Pons (tissue), 1 donor: ENCODE measurements around the gene PPM1F.

Experiments used
- DNase-seq: peaks from one replicate; pipeline ENCODE4 v3.0.0-alpha.2; 2016; ENCODE audit warnings: low spot score

The PPM1F gene

GRCh38 chr22:21952586-21953571, at the start of gene PPM1F:
Gene PPM1F, minus strand, starts transcription at chr22:21952848. Its CDS starts 6,800 bp downstream, at chr22:21946048.
- DNase-seq: peak; percentile 55

- no peak for DNase-seq
These were observed 49.2 kb upstream of the PPM1F start for GRCh38 chr22:22001664-22002525.

GRCh38 chr22:21998595-21999247, 46.1 kb upstream of the PPM1F start:
- DNase-seq: no peak

- no peak for DNase-seq
These were observed 43.6 kb upstream of the PPM1F start for GRCh38 chr22:21996175-21996720.

GRCh38 chr22:21995660-21996059, 43.0 kb upstream of the PPM1F start:
- DNase-seq: no peak

- DNase-seq: no peak
These were observed 42.3 kb upstream of the PPM1F start for GRCh38 chr22:21994881-21995444.

GRCh38 chr22:21992593-21993237, 40.1 kb upstream of the PPM1F start:
- DNase-seq: no peak

GRCh38 chr22:21991774-21992173, 39.1 kb upstream of the PPM1F start:
- DNase-seq: no peak

- DNase-seq: no peak
These were observed 38.6 kb upstream of the PPM1F start for GRCh38 chr22:21991304-21991596.

- DNase-seq: no peak
These were observed 38.0 kb upstream of the PPM1F start for GRCh38 chr22:21990445-21991303.

GRCh38 chr22:21989049-21989448, 36.4 kb upstream of the PPM1F start:
- no peak for DNase-seq

- DNase-seq: no peak
These were observed 32.6 kb upstream of the PPM1F start for GRCh38 chr22:21985214-21985613.

GRCh38 chr22:21984793-21985192, 32.1 kb upstream of the PPM1F start:
- DNase-seq: no peak

- DNase-seq: peak; percentile 52
These were observed 29.8 kb upstream of the PPM1F start, which contains the start of gene TOP3B for GRCh38 chr22:21982338-21982965. Gene TOP3B, minus strand, starts transcription at chr22:21982787. Its CDS starts 7,078 bp downstream, at chr22:21975709.

GRCh38 chr22:21981874-21982273, 29.2 kb upstream of the PPM1F start:
- no peak for DNase-seq

- DNase-seq: no peak
These were observed 27.9 kb upstream of the PPM1F start for GRCh38 chr22:21980547-21980946.

GRCh38 chr22:21978564-21979386, 26.1 kb upstream of the PPM1F start:
- DNase-seq: no peak

- no peak for DNase-seq
These were observed 25.2 kb upstream of the PPM1F start for GRCh38 chr22:21977814-21978213.

GRCh38 chr22:21975854-21976345, 23.3 kb upstream of the PPM1F start:
- DNase-seq: no peak
